HuH-7.5 (cell line): ENCODE results near the gene ACSM6.
"Not testable (repeated sequence)": the region's sequence is repeated elsewhere in the genome, so short reads cannot be mapped to it uniquely, and the experiment has no call there.

Experiments used
- DNase-seq: peaks from one replicate; pipeline ENCODE4 v3.0.0; 2011; ENCODE audit warnings: low spot score

Gene ACSM6, protein sequence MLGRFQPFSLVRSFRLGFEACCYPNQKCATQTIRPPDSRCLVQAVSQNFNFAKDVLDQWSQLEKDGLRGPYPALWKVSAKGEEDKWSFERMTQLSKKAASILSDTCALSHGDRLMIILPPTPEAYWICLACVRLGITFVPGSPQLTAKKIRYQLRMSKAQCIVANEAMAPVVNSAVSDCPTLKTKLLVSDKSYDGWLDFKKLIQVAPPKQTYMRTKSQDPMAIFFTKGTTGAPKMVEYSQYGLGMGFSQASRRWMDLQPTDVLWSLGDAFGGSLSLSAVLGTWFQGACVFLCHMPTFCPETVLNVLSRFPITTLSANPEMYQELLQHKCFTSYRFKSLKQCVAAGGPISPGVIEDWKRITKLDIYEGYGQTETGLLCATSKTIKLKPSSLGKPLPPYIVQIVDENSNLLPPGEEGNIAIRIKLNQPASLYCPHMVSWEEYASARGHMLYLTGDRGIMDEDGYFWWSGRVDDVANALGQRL

DNA sequence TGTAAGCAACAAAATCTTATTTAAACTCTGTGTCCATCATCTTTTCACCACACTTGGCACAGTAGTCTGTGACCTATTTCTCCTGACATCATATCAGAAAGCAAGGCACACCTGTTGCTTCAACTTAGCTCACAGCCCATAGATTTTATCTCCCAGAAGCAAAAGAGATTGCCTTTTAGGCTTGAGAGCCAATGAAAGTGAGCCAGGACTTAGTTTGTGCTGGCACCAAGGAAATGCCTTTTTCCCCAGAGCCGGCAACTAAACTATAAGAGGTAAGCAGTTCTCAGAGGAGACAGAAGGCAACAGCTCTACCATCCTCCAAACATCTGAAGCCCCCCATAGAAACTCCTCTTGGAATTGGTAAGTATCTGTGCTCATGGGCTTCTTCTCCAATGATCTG, at the start of gene ACSM6:
ACSM6 (plus strand) TSS at position 295 of the 400 bp plus-strand sequence. CDS start 248 bp downstream, outside the sequence.
- no peak for DNase-seq

DNA sequence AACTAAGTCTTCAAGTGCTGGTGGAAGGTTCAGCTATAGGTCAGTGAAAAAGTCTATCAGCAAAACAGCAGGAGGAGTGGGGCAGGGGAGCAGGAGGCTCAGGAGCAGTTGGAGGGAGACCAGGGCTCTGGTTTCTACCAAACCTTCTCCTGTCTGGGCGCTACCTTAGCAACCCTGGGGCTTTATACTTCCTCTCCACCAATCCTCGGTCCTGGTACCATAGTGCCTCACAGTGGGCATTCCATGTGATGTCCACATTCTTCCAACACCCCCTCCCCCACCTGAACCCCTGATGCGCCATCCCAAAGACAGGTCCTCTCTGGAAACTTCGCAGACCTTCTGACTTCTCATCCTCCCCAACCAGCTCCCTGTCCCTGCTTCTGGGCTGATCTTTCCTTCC, 25.3 kb upstream of the ACSM6 start:
- DNase-seq: no peak

DNA sequence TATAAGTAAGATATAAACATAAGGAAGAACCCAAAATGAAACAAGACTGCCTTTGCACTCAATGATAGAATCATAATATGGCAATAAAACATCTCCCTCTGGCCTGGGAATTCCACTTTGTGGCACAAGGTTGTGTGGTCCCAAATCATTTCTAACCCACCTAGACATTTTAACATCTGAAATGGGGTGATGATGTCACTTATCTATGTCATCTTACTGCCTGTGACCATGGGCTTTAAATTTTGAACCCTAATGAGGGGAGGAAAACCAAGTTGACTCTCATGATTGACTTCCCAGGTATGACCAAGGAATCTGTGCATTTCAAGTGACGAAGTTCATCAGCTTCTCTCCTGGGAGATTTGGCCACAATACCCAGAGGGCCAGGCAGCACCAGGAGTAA, 24.5 kb upstream of the ACSM6 start:
- no peak for DNase-seq

DNA sequence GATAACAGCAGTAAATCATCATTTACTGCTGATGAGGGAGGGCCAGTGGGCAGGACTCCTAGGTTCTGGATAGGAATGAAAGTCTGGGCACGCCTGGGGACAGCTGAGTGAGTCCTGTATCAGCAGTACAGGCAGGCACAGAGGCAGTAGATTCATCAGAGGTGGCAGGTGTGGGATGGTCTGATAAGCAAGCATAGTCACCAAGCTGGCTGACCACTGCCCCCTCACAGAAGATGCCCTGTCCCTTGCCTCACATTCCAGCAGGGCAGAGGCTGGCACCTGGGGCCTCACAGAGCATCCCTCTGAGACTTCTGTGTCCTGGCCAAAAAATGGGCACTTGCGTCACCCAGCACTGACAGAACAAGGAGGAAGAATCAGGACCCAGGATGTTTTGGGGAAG, 23.2 kb upstream of the ACSM6 start:
- no peak for DNase-seq

DNA sequence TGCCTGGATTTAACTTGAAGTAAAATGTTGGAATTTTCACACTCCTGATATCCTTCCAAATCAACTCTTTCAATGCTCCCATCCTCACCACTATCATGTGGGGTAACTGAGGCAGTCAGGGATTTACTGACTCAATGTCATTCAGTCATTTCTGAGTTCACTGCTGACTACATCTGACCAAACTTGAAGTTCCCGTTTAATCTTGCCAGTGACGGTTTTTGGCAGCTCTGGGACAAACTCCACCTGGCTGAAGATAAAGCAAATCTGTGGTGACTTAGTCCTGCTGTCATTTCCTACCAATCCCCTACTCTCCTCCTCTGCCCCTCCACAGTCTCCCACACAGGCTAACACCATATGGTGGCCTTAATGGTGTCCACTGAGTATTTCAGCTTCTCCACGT, 22.7 kb upstream of the ACSM6 start:
- no peak for DNase-seq

DNA sequence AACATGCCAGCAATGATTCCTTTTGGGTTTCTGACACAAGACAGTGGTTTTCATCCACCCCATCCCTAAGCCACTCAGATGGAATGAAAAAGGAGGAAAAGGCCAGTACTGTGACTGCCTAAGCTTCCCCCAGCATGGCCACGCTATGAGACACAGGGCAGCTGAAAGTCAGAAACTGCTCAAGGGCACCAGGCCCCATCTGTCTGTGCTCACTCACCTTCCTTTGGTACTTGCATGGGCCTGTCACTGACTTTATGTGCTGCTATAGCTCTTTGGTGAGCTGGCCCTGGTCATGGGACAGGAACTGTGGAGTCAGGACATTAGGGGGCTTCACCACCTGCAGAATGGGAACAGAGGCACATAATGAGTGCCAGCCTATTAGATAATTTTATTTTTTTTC, 21.2 kb upstream of the ACSM6 start:
- DNase-seq: no peak

DNA sequence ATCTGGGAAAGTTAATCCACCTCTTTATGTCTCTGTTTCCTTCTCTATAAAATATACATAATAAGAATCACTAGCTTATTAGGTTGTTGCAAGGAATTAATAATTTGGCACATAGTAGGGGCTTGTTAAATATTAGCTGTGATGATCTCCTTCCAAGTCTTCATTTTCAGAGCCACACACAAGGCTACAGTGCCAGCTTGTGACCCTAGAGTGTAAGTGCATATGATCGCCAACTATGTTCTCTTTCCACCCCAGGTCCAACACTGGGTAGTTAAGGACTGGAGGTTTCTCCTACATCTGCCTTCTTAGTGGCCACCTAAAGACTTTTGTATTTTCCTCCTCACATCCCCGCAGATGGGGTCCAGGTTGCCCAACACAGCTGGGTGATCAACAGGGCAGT, 17.9 kb upstream of the ACSM6 start:
- DNase-seq: no peak

DNA sequence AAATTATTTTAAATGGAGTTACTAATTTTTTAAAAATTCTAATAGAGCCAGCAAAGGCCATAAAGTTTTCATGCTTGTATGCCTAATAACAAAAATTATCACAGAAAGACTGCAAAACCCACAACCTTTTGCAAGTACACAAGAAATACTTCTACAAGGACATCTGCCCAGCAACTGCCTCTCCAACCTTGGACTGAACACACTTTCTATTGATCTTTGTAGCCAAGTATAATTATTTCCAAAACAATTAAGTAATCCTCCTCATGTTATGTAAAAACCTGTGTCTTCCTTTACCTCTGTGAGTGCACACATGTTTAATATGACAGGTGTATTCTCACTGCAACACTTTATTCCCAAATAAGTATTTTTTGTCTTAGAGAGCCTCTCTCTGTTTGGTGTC, 16.6 kb upstream of the ACSM6 start:
- no peak for DNase-seq

DNA sequence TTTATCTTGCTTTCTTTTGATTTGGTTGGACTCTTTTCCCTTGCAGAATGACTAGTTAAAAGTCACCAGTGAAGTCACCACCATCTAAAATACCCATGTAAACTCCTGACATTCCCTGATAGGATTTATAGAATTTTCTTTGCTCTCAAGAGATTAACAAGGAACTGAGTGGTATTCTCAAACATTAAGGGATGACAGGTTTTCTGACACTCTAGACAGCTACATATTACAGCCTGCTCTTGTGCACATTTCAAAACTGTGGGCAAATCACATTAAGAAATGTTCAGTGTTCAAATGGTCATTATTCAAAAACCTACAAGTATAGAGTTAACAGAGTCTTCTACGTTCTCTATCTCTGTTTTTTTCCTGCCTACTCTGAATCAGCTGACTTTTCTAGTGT, 15.8 kb upstream of the ACSM6 start:
- DNase-seq: no peak

DNA sequence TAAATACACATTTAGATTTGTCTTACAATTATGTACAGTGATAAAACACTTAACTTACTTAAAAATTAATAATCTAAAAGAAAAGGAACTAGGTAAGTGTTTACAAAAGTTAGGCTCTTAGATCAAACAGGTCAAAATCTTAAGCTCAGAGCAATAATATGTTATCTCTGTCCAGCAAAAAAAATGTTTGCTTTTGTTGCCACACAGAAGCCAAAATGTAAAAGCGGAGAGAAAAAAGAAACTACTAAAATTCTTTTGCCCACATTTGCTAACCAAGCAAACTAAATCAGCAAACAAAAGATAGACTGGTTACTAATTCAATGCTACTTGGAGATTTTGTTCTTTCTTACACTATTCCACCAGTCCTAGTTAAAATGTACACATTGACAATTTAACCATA, 15.2 kb upstream of the ACSM6 start:
- DNase-seq: no peak

DNA sequence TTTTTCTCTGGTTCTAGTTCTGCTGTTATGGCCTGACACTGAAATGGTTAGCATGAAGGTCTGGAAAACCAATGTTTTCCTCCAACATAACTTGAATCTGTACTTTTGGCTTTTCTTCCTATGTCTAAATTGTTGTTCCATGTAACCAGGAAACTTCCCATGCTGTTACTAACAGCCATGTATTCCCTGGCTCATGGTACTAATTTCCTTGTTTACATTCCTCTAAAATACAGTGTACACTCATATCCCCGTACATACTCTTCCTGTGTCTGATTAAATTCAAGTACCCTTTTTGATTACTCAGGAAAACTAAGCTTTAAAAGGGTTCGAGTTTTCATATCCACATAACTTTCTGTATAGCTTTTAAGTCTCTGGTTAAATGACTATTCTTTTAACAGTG, 12.3 kb upstream of the ACSM6 start:
- no peak for DNase-seq

DNA sequence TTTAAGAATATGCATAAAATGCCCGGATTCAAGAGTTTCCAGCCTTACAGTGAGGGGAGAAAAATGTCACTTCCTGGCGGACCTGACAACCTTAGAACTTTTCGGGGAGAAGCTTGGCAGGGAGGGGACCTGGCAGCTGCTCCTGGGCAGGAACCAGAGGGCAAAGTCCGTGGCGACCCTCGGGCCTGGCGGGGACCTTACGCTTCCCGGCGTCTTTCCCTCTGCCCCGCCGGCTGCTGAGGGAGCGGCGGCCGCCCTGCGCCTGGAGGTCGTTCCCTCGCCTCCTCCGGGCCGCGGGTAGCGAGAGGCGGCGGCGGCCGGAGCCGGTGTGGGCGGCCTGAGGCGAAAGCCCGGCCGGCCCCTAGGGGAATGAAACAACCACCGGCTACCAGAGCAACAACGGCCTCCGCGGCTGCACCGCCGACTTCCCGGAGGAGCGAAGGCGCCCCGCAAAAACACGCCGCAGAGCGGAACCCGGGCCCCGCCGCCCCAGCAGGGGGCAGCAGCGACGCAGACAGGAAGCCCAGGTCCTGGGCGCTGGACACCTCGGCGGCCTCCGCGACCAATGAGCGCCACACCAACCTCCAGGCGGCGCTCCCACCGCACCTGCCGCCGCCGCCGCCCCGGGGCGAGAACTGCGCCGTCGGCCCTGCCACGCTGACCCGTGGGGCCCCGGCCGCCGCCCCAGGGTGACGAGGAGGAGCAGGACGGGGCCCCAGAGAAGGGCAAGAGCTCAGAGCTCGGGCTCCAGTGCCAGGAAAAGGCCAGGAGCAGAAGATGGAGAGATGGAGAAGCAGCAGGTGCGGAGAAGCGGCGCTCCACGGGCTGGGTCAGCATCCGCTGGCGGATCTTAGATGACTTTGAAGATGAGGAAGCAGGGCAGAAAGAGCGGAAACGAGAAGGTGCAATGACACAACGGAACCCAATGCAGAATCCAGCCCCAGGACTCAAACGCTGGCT, 10.5 kb upstream of the ACSM6 start:
- peak; percentile 82 for DNase-seq

DNA sequence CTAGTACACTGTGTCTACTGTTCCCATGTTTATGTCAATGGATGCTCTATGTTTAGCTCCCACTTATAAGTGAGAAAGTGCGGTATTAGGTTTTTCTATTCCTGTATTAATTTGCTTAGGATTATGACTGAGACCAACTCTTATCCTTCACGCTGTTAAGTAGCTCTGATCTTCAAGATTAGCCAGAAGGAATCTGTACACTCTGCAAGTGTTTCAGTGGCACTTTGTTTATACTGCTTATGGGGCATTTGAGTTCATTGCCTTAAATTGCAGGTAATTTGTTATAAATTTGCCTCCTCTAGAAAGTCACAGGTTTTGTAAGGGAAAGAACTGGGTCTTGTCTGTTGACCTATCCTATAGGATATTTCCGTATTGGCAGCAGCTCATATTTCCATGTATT, 6.4 kb upstream of the ACSM6 start:
- DNase-seq: no peak

DNA sequence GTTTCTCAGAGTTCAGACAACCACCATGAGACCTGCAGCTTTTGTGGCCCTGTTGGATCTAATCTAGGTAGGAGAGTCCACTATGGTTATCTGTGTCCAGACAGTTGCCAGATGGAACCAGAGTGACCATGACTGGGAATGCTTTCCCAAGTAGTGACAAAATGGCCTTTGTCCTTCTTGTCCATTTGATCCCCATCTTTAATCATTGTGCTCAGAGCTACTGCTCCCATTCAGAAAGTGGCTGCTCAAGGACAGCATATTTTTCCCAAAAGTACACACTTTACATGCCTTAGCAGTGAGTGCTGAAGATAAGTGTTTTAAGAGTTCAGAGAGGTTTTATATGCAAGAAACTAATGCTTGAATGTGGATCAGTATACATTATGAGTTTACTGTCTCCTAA, 5.4 kb upstream of the ACSM6 start:
- DNase-seq: no peak

DNA sequence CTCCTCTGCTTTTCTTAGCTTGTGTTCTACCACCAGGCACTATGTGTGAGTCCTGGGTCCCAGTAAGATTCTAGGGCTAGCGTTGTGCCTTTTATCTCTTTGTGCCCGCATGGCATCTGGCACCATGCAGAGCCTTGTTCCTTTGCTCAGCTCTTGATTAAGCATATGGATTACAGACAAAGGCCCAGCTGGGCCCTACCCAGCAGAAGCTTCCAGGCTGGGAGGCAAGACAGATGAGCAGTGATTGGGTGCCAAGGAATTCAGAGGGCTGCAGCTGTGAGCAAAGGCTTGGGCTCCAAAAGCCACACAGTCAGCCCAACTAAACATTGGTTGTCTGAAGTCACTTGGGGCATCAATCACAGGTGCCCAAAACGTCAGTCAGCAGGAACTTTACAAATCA, 2.0 kb downstream of the ACSM6 start:
- no peak for DNase-seq

DNA sequence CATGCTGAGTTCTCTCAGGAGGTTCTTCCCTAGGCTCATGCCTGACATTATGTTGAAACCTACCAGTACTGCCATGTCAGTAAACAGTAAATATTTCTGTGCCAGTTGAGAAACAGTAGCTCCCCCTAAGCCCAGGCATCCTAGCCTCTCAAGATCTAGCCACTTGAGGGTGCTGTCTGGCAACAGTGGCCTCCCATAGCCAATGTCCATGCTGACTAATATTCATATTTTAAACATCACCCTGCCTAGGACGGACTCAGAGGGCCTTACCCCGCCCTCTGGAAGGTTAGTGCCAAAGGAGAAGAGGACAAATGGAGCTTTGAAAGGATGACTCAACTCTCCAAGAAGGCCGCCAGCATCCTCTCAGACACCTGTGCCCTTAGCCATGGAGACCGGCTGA, 7.7 kb downstream of the ACSM6 start:
- no peak for DNase-seq

DNA sequence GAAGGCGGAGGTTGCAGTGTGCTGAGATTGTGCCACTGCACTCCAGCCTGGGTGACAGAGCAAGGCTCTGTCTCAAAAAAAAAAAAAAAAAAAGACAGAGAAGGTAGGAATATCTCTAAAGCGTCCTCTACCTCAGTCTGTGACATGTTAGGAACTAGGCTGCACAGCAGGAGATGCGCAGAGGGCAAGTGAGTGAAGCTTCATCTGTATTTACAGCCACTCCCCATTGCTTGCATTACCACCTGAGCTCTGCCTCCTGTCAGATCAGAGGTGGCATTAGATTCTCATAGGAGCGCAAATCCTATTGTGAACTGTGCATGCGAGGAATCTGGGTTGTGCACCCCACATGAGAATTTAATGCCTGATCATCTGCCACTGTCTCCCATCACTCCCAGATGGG, 8.8 kb downstream of the ACSM6 start:
- DNase-seq: not testable (repeated sequence)

DNA sequence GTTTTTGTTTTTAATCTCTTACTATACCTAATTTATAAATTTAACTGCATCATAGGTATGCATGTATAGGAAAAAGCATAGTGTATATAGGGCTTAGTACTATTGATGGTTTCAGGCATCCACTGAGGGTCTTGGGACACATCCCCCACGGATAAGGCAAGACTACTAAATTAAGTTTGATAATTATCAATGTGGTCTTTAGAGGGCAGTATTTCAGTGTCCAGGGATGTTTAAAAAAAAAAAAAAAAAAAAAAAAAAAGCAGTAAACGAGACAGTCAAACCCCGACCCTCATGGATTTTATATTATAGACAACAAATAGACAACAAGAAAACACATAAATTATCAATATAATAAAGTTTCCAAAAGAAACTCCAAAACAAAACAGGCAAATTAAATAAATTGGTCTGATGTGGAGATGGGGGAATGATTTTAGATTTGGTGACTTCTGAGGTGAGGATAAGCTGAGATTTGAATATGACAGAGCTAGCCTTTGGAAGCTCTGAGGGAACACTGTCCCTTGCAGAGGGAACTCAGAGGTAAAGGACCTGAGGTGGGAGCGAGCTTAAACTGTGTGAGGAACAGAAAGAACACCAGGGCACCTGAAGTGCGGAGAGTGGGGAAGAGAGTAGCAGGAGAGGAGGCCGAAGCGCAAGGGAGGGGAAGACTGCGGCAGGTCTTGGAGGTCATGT, 14.8 kb downstream of the ACSM6 start:
- no peak for DNase-seq

DNA sequence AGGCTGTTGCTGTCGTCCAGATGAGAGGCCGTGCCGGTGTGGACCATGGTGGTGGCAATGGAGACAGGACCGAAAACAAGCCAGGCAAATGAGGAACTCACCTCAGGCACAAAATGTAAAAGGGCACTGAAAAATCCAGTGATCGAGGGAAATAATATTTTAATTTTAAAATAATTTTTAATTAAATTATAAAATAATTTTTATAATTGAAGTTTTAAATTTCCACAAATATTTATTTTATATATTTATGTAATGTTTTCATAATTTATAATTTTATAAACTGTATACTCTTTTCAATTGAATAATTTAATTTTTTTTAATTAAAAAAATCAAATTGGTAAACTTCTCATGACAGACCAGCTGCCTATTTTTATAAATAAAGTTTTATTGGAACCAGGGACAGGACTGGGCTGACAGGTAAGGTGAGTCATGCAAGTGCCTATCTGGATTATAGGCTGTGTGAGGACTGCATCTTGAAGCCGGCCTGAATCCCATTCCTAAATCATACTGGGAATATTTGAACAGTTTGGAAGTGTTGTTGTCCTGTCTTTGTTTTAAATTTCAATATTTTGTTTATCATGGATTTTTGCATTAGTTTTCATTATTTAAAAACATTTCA, 15.6 kb downstream of the ACSM6 start:
- no peak for DNase-seq

DNA sequence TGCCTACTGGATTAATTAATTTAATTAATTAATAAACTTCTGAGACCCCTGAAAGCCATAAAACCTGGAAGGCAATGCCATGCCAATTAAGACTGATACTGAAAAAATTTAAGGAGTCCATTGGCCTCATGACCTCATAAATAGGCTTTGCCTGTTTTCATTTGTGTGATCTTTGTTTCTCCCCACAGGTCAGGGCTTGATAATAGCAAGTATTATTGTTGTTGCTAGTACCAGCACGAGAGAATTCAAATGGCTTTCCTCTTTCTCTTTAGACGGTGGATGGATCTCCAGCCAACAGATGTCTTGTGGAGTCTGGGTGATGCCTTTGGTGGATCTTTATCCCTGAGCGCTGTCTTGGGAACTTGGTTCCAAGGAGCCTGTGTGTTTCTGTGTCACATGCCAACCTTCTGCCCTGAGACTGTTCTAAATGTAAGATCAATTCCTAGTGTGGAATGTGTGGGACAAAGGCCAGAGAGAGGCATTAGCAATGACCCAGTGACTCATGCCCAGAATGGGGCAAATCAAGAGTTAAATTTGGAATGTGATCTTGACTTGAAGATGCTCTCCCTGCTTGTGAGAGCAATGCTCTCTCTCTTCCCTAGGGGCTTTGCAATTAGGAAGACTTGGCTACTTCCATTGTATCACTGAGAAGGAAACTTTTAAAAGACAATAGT, 17.7 kb downstream of the ACSM6 start:
- DNase-seq: no peak

DNA sequence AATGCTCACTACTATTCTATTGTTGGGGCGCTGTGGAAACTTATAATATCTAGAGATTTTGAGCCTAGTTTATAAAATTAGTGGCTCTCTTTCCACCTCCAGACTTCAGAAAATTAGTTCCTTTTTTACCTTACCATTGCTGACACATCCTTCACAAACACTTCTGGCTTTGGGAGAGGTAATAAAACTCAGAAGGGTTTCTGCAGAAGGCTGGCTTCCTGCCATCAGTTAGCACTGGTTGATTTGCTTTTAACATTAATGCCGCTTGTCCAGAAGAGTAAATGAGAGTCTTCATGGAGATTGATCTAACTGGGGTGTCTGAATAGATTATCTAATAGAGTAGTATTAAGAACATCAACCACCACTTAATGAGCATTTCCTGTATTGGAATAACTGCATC, 20.3 kb downstream of the ACSM6 start:
- no peak for DNase-seq
